ACHN (cell line): ENCODE results near the gene ALCAM.

ENCODE experiments used
- DNase-seq: peaks from one replicate; pipeline ENCODE4 v3.0.0-alpha.2; 2015
- in situ Hi-C: cut with HindIII; loops from 2 replicates; pipeline ENCODE4 v1.10.0; 2017; ENCODE audit warnings: low sequenced_read_pairs, low pct_ligation_motif_present, low pct_unique_long_range_greater_than_20kb

ALCAM gene

DNA sequence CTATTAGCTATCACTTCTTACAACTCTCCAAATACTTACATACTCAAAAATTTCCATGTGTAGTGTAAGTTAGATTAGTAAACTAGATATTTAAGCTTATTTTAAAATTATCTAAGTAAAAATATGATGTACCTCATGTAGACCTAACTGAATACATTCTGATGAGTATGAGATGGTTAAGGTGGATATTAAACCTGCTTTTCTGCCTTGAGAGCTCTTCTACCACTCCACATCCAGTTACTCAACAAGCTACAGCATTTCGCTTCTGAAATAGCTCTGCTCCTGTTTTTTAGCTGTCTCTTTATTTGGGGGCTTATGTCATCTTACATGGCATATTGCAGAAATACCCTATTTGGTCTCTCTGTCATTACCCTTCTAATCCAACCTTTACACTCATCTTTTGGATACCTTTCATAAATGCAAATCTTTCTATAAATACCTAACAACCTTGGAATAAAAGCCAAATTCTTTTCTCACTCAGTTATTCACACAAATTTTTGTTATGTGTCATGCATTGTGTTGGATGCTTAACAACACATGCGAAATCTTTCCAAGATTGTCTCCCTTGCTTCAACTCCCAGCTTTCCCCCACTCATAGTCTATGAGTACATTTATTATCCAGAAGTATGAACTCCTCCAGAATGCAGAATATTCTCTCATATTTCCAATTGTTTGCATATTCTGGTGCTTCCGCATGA, 92.0 kb downstream of the ALCAM start:
- DNase-seq: no peak
- in situ Hi-C loops: no loop called here

DNA sequence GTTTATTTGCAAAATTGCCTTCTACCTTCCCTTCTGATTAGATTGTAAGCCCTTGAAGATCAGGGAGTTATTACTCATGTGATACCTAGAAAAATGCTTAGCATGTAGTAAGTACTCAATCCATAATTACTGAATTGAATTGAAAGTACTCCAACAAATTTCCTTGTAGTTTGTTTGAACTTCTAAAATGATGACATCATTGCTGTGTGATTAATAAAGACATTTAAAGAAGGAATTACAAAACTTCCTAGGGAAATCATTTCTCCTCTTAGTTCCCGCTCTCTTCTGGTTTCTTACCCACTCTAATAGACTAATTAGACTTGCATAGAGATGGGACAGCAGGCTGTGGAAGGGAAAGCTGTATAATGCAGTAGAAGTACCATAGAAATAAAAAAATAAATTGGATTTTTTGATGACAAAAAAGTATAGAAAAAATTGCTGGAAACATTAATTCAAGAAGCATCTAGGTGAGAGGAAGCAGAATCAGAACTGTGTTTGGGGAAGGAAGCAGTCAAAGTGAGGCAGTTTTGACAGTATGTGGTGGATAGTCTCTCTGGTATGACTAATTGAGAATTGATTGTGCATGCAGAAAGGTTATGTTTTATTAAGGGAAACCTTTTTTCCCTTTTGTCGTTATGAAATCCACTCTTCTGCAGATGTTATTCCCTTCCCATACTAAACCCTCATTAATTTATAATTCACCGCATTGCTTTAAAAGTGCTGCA, 93.0 kb downstream of the ALCAM start:
- in situ Hi-C loops: no loop called here
- DNase-seq: no peak

DNA sequence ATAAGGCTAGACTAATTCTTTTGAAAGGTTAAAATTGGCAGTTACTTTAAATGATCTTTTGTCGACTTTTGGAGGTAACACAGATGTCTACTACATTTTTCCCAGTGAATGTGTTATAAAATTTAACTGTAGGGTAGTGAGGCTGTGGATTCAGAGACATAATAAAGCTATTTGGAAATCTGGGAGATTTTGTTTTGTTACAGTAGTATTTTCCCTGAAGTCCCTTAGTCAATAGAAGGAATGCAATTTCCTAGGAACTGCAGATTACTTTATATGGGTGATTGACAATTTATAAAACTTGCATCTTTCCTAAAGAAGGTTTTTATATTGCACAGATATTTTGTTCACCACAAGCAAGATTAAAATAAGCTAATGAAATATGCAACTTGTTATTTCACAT, 96.9 kb downstream of the ALCAM start:
- no peak for DNase-seq
- in situ Hi-C loops: no loop called here

DNA sequence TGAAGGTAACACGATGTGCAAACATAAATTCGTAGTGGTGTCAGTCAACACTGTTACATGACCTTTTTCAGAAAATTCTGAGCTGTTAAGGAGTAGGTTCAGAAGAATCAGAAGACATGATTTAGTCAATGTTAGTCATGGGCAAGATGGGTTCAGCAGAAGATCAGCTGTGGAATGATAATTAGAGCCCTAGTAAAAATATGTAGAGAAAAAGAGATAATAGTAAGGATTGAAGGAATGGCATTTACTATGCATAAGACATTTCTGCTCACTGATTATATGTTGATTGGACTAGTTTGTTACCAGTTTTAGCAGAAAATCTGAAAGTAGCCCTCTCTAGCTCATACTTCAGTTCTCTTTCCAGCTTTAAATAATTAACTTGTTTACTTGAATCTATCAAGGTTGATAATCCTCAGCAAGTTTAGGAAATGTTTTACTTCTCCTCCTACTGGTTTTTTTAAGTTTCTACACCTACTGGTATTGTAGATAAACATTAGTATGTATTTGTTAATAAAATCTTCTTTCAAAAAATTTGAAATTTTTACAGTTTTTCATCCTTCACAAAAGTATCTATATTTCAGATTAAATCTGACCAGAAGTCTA, 98.6 kb downstream of the ALCAM start:
- DNase-seq: no peak
- in situ Hi-C loops: no loop called here

DNA sequence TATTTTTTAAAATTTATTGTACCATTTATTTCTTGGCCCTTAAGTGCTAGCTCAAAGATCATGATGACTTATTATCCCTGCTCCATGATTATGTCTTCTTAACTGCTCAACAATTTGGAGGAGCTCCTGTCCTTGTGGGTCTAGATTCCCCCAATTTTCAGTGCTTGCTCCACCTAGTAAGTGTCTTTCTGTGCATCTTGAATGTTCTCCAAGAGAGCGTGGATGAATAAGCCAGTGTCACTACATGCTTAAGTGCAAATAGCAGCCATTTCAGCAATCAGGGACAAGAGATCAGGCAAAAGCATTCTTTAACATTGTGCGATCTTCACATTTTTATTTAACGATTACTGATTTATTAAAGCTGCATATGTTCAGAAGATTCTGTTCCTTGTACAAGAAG, 99.4 kb downstream of the ALCAM start:
- no peak for DNase-seq
- in situ Hi-C loops: no loop called here

DNA sequence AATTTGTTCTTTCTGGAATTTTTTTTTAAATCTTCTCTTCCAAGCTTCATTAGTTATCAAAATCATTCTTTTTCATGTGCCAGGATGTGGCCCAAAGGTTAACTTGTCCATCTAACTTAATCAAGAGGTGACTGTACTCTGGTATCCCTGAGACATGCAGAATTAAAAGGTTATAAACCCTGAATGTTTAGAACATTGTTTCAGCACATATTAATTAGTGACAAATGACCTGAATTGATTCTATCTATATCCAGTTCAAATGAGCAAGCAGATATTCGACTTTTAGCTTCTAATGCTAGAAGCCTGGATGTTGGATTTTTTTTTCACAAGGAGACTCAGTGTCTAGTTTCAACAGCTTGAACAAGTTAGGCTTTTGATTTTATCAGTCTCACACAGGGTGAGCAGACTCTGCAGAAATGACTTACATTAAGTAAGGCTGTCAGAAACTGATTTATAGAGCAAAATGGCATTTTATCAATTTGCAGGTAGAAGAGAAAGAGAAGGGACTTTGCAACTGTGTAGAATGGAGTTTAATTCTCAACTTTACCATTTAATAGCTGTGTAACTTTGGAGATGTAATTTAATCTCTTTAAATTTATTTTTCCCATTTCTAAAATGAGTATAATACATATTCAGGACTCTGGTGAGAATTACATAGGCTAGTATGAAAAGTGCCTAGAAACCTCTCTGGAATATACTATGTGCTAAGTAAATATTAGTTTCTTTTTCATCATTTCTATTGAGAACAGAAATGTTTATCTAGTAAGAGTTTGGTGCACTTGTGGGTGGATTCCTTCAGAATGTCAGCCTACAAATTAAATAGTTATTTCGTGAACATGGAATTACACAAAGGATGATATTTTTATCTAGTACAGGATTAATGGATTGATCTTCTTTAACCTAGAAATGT, 100.0 kb downstream of the ALCAM start:
- in situ Hi-C loops: no loop called here

DNA sequence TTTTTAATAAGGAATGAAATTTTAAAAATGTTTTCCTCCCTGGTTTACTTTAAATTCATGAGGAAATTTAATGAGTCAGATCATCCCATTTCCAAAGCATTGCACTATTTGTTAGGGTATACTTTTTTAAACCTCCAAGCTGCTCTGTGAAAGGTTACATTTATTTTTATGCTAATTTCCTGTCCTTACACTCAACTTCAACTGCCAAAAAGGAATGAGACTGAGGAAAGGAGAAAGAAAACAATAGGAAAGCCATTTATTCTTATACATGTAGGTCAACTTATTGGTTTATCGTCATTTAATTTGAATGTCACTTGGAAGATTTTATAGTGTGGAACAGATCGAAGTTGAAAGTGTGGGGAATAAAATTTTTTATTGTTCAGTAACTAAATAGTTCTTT, 104.1 kb downstream of the ALCAM start:
- in situ Hi-C loops: no loop called here
- no peak for DNase-seq

More for the DNA sequence above, 100.0 kb downstream of the ALCAM start:
- no peak for DNase-seq

DNA sequence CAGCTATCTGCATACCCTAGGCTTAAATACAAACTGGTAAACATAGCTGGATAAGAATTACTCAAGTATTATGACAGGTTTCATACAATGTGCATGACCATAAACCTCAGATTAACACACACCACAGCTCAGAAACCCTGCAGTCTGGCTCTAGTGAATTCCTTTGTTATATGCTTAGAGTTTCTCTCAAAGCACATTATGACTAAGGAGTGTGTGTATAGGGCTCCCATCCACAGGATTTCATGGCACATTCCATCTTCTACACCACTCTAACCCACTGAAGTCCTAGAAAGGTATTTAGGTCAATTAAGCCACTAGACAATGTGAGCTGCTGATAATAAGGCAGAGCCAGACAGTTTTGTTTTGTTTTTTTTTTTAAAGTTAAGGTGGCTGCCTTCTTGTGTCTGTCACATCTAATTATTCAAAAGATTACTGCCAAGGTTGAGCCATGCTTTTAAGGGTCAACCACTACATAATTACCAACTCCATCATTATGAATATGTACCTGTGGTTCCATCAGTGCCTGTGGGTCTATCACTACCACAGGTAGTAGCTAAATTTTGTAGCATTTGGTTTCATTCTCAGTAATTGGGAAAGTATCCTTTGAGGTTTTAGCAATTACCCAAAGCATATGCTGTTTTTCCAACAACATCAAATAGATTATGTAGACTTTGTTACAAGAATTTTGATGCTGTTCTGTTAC, 107.0 kb downstream of the ALCAM start:
- DNase-seq: peak; percentile 22
- in situ Hi-C loops: no loop called here

DNA sequence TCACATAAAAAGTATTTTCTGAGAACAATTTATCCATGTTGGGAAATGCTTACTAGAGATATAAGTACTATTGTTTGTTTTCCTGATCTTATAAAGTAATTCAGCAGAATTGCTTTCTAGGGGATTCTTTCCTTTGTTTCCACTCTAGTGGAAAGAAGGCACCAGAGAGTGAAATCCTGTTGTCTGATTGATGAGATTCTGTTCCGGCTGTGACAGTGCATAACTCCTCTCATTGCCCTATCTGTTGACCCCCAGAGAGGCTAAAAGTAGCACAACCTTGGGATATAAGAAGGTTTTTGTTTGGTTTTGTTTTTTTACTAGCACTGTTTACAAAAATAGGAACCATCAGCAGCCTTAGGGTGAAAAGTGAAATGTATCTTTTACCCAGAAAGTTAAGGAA, 114.1 kb downstream of the ALCAM start:
- DNase-seq: no peak
- in situ Hi-C loops: no loop called here

DNA sequence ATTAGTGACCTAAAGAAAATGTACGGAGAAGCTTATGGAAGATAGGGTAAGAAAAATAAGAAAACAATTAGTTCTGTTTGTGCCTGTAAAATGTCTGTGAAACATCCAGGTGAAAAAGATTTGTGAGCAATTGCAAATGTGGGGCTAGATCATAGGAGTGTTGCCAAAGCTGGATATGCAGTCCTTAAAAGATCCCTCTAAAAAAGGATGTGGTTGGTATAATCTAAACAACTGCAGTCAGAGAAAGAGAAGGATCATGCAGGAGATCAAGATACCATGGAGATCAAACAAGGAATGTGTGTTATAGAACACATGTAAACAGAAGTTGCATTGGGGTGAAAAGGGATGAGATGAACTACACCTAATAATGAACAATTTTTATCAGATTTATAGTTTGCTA, 116.8 kb downstream of the ALCAM start:
- in situ Hi-C loops: no loop called here
- DNase-seq: no peak

DNA sequence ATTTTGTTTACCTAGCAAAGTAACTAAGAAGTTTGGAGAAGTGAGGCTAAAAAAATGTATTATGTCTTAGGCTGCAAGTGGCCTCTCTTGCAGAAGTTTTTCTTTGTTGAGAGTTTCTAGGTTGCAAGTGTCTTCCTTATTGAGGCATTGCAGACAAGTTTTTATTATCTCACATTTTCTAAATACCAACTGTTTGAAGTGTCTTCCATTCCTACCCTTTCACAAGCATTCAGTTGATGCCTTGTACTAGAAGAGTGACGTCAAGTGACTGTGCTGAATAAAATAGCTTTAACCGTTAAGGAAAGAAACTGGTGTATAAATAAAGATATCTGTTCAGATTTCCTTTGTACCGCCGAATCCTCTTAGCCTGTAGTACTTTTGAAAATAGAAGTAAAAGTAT, 123.3 kb downstream of the ALCAM start:
- in situ Hi-C loops: no loop called here
- no peak for DNase-seq

DNA sequence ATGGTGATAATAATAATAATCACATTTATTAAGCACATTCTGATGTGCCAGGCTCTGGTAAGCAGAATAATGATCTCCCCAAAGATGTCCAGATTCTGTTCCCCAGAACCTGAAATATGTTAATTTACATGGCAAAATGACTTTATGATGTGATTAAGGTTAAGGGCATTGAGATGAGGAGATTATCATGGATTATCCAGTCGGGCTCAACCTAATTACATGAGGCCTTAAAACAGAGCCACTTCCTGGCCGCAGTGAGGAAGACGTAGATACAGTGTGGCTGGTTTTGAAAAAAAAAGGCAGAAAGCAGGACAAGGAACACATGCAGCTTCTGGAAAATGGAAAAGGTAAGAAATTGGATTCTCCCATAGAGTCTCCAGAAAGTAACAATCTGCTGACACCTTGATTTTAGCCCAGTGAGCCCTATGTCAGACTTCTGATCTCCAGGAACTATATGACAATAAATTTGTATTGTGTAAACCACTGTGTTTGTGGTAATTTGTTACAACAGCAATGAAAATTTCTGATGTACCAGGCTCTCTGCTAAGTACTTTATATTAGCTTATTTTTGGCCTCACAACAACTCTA, 126.7 kb downstream of the ALCAM start:
- no peak for DNase-seq
- in situ Hi-C loops: no loop called here

DNA sequence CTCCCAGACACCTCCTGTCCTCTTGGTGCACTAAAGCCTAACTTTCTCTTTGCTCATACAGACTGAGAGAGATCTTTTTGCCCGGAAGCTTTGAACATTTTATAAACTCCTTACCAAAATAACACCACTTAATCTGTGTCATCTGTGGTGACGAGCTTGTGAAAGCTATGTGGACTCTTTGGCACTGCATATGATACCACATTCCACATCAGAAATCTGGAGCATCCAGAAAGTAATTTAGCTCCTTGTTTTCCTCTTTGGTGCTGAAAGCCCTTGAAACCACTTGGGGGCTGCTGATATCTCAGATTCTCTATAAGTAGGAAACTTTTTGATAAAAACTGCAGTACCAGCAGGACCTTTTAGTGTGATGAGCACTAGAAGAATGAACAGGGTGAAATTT, 128.3 kb downstream of the ALCAM start:
- no peak for DNase-seq
- in situ Hi-C loops: no loop called here

DNA sequence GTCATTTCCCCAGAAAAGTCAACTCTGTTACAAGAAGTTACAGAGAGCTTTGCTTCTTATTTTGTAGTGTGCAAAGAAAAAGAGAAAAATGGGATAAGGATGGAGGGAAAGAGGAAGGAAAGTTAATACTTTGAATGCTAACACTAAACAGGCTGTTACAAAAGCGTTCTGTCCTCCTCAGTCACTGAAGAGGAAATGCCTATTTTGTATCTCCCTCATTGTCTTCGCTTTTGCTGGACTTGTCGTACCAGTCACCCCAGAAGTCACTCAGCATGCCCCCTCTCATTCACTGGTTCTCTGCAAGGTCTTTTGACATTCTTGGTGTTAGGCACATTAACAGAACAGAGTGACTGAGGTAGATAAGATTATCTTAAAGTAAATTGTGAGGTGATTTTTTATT, 129.6 kb downstream of the ALCAM start:
- in situ Hi-C loops: no loop called here
- no peak for DNase-seq

DNA sequence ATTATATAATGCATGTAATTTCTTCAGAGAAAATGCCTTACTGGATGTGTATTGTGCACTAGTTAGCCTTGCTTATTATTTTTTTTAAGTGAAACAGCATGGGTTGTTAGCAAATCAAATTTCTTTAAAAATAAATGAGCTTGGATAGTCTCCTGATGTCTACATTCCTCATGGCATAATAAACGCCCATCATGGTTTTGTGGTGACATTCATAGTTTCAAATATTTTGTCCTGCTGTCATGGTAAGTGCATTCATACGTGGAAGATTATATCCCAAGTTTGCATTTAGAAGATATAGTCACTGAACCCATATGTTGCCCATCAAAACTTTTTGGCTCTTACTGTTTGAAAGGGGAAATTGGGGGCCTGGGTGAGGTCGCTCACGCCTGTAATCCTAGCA, 130.7 kb downstream of the ALCAM start:
- no peak for DNase-seq
- in situ Hi-C loops: no loop called here

DNA sequence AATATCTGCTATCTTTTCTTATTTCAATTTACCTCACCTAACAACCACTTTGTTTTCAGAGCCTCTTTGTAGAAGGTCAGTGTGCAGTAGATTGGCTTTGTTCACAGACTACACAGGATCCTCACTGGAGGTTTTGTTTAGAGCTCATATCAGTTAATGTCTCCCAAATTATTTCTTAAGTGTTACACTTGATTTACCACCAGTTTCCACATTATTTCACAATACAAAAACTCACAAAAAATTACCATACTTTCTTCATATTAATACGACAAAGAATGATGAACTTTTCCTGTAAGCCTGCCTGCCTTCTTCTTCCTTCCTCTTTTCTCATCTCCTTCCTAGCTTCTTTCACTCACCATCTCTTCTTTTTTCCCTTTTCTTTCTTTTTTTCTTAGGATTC, 133.3 kb downstream of the ALCAM start:
- in situ Hi-C loops: no loop called here
- DNase-seq: no peak

DNA sequence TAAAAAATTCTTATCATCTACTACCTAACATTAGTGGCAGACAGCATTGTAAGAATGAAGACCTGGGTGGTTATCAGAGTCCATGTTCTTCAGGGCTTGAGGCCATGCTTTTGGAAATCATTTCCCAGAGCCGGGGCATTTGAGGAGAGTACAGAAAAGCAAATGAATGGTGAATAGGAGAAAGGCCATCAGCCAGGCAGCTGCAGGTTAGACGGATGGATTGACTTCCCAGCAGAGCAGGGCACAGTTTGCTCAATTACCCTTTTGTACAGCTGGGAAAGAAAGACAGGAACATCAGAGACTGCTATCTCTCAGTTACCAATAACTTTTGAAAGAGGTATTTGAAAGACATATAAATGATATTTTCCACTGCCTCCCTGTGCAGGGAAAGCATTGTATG, 135.6 kb downstream of the ALCAM start:
- no peak for DNase-seq
- in situ Hi-C loops: no loop called here

DNA sequence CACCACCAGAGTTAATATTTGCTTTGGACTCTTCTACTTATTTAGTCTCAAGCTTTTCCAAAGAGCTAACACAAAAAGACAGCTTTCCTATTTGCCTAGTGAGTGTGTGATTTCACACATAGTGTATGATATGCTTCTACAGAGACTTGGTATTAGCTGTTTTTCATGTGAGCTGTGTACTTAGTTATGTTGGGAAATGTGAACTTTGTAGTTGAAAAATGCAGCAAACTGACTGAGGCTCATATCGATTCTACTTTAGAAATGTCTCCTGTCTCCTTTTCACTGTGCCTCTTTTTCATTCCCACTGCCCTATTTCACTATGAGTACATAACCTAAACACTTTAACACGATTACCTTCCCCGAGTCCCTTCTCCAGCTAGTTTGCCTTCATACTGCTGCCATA, 136.5 kb downstream of the ALCAM start:
- in situ Hi-C loops: no loop called here
- no peak for DNase-seq
